Esophagus squamous epithelium (tissue), 5 donors: Measurements from ENCODE around the gene DSC1. TPM values are rescaled to one million over a fixed set of nuclear protein-coding genes. Genes with fewer than 3 reads are reported as not detected.

ENCODE experiments used
- DNase-seq: peaks from one replicate; lab custom pipeline; 2025; lab: John Stamatoyannopoulos, UW
- H3K27ac ChIP-seq, 4 donors: fragments of 200-600 bp; sonication (generic); one replicate each; pipeline ENCODE4 v1.5.1; 2016 to 2019; ENCODE audit warnings: mild to moderate bottlenecking in 1 of 4
- H3K27me3 ChIP-seq, 4 donors: fragments of 200-600 bp; sonication (generic); 1 replicate in 3 of 4; 2 replicates in 1 of 4; pipeline versions ENCODE4 v1.5.1 to v1.6.0; 2017 to 2021; ENCODE audit warnings: antibody characterized with exemption in 1 of 4
- H3K36me3 ChIP-seq, 3 donors: fragments of 200-600 bp; sonication (generic); one replicate each; pipeline ENCODE4 v1.5.1; 2016 to 2019
- H3K4me1 ChIP-seq, 3 donors: fragments of 200-600 bp; sonication (generic); one replicate each; pipeline ENCODE4 v1.5.1; 2017 to 2019
- H3K4me3 ChIP-seq, 4 donors: fragments of 200-600 bp; sonication (generic); 1 replicate in 3 of 4; 2 replicates in 1 of 4; pipeline ENCODE4 v1.5.1; 2016 to 2019; ENCODE audit warnings: mild to moderate bottlenecking in 2 of 4, moderate library complexity in 1 of 4
- H3K9me3 ChIP-seq, 3 donors: fragments of 200-600 bp; sonication (generic); one replicate each; pipeline ENCODE4 v1.5.1; 2016 to 2019
- CTCF ChIP-seq, 6 experiments: fragments of 450-650 bp in 4 of 6; fragments of 200-600 bp in 2 of 6; sonication (generic) in 2 of 6; IDR thresholded peaks; one replicate each; pipeline ENCODE4 v1.5.1; 2016 to 2019; ENCODE audit warnings: antibody characterized with exemption in 6 of 6, mild to moderate bottlenecking in 4 of 6, moderate library complexity in 4 of 6
- POLR2A ChIP-seq, 4 donors: fragments of 450-650 bp; IDR thresholded peaks; one replicate each; pipeline ENCODE4 v1.6.1; 2017; ENCODE audit warnings: antibody characterized with exemption in 4 of 4, mild to moderate bottlenecking in 4 of 4, moderate library complexity in 3 of 4
- WGBS, 2 donors: methylation state at CpG; one replicate each; pipeline ENCODE4 v1.1.5; 2018; 5-methylcytosine and 5-hydroxymethylcytosine counted together
- intact Hi-C: fragments of 100-400 bp; cut with DNase I; formaldehyde crosslinking; loops from one replicate; pipeline ENCODE4 v1.15.0; 2022
- total RNA-seq, 4 donors: library from RNA; depleted of rRNA; stranded (reverse); fragments of >200 nt; gene quantifications; one replicate each; pipeline ENCODE4 v1.1.0, GENCODE V29; 2016
- donor health status: DM: yes; HTN: yes; CAD: no.

The DSC1 gene
- total RNA-seq, 4 donors from 2014 or later: 0.29 to 1.1 (median 0.60) TPM

GRCh38 chr18:31146809-31147208 is 15.8 kb downstream of the DSC1 start:
- no peak for DNase-seq
- intact Hi-C loops: no loop called here
- H3K4me1 ChIP-seq: no peaks in the 10 kb centered on the region
- no peaks in the 10 kb centered on the region for H3K27me3 ChIP-seq
- TF ChIP-seq POLR2A (IDR thresholded peaks at IDR 0.05) (no peak), CTCF (IDR thresholded peaks at IDR 0.05) (no peak)
- no peaks in the 10 kb centered on the region for H3K36me3 ChIP-seq
- no peaks in the 10 kb centered on the region for H3K9me3 ChIP-seq
- no peak overlapping the region for H3K27ac ChIP-seq
- no peak overlapping the region for H3K4me3 ChIP-seq

- no peak for DNase-seq
- Histone ChIP-seq H3K9me3 (no peaks in the 10 kb centered on the region), H3K4me1 (no peaks in the 10 kb centered on the region), H3K36me3 (no peaks in the 10 kb centered on the region), H3K27me3 (no peaks in the 10 kb centered on the region), H3K27ac (no peak overlapping the region), H3K4me3 (no peak overlapping the region)
- intact Hi-C loops: no loop called here
- WGBS, 2 donors: 59 to 64% methylated on average over 3 of the region's 3 CpGs
- TF ChIP-seq CTCF (IDR thresholded peaks at IDR 0.05): no peak
- no peak for TF ChIP-seq POLR2A (IDR thresholded peaks at IDR 0.05)
Measured at GRCh38 chr18:31143025-31143424, 19.6 kb downstream of the DSC1 start.

- no peak overlapping the region for H3K4me3 ChIP-seq
- H3K27ac ChIP-seq: no peak overlapping the region
- 37 to 61% methylated on average over 1 of the region's 1 CpG for WGBS, 2 donors
- H3K27me3 ChIP-seq: no peaks in the 10 kb centered on the region
- no peak for DNase-seq
- H3K4me1 ChIP-seq: no peaks in the 10 kb centered on the region
- H3K36me3 ChIP-seq: no peaks in the 10 kb centered on the region
- TF ChIP-seq POLR2A (IDR thresholded peaks at IDR 0.05): no peak
- TF ChIP-seq CTCF (IDR thresholded peaks at IDR 0.05): no peak
- H3K9me3 ChIP-seq: no peaks in the 10 kb centered on the region
- intact Hi-C loops: no loop called here
Measured at GRCh38 chr18:31138709-31139108, 23.9 kb downstream of the DSC1 start.

GRCh38 chr18:31134988-31135529 is 27.6 kb downstream of the DSC1 start:
- WGBS, 2 donors: 71 to 87% methylated on average over 4 of the region's 4 CpGs

More at GRCh38 chr18:31134988-31135529, 27.6 kb downstream of the DSC1 start:
- Histone ChIP-seq H3K27ac (no peak overlapping the region), H3K27me3 (no peaks in the 10 kb centered on the region), H3K36me3 (no peaks in the 10 kb centered on the region), H3K4me3 (no peak overlapping the region), H3K9me3 (no peaks in the 10 kb centered on the region), H3K4me1 (no peaks in the 10 kb centered on the region)
- intact Hi-C loops: no loop called here
- no peak for DNase-seq
- no peak for TF ChIP-seq CTCF (IDR thresholded peaks at IDR 0.05)
- no peak for TF ChIP-seq POLR2A (IDR thresholded peaks at IDR 0.05)
